ENCODE results near the gene PPP2R2D. TPM values are rescaled to one million over a fixed set of nuclear protein-coding genes. Genes with fewer than 3 reads are reported as not detected.

The PPP2R2D gene
- total and polyA plus RNA-seq, 4 experiments from 2014 or later = 25.7 to 49.2 (median 41.7) TPM

GRCh38 chr10:131998050-131998844, 97.4 kb downstream of the PPP2R2D start:
- CTCF ChIA-PET (ENCODE audit: partially characterized antibody) = no interaction called here
- Histone ChIP-seq H3K27me3 (ENCODE audit: insufficient read depth, low read length) (no peaks in the 10 kb centered on the region), H3K9me3 (ENCODE audit: control insufficient read depth in 1 of 2, low read length in 2 of 2) (no peaks in the 10 kb centered on the region)

GRCh38 chr10:131998845-131999681, 98.3 kb downstream of the PPP2R2D start:
- H3K4me1 ChIP-seq (ENCODE audit: insufficient read depth, low read length) = no peaks in the 10 kb centered on the region
- CTCF ChIA-PET (ENCODE audit: partially characterized antibody) = interaction anchor here (1.0 kb wide), 1 partner anchor 24 kb away, joined by 4 read pairs; no protein-coding TSS in a partner anchor

More at GRCh38 chr10:131998050-131998844, 97.4 kb downstream of the PPP2R2D start:
- Histone ChIP-seq H3K36me3 (ENCODE audit: insufficient read depth, low read length) (no peaks in the 10 kb centered on the region), H3K4me1 (ENCODE audit: insufficient read depth, low read length) (no peaks in the 10 kb centered on the region), H3K27ac (ENCODE audit: low read depth, low read length) (no peak overlapping the region), H3K4me3 (ENCODE audit: low read length in 2 of 2) (no peak overlapping the region)
- Mint-ChIP-seq H3K4me1 (peaks cover 0 to 7% (median 1%) of the 10 kb centered on the region in 4 donors), H3K36me3 (no peaks in the 10 kb centered on the region), H3K27me3 (peaks cover 0 to 3% of the 10 kb centered on the region in 2 donors), H3K9me3 (peaks cover 0 to 2% (median 0%) of the 10 kb centered on the region in 8 donors), H3K27ac (no peak overlapping the region), H3K4me3 (no peak overlapping the region)
- DNase-seq = no peak
- intact Hi-C loops (cut with micrococcal nuclease) = no loop called here
- POLR2A ChIA-PET (ENCODE audit: partially characterized antibody) = no interaction called here

GRCh38 chr10:132001238-132001972, 100.6 kb downstream of the PPP2R2D start:
- peak in 1 of 5 donors; percentile 14 for DNase-seq
- H3K4me3 ChIP-seq (ENCODE audit: low read length in 2 of 2) = no peak overlapping the region
- peaks cover 0 to 9% (median 0%) of the 10 kb centered on the region in 8 donors for H3K9me3 Mint-ChIP-seq
- H3K4me3 Mint-ChIP-seq = peak overlapping the region in 5 of 8 donors; percentile 14 to 62 (median 17)
- H3K36me3 Mint-ChIP-seq = no peaks in the 10 kb centered on the region
- ChIA-PET POLR2A (ENCODE audit: partially characterized antibody) (interaction anchor here (0.7 kb wide), 1 partner anchor 29 kb away, joined by 3 read pairs; no protein-coding TSS in a partner anchor), CTCF (ENCODE audit: partially characterized antibody) (interaction anchor here (1.2 to 1.9 kb wide), 2 partner anchors 21 to 115 kb away, joined by 4 to 6 read pairs; no protein-coding TSS in a partner anchor)
- H3K36me3 ChIP-seq (ENCODE audit: insufficient read depth, low read length) = no peaks in the 10 kb centered on the region
- H3K27ac ChIP-seq (ENCODE audit: low read depth, low read length) = no peak overlapping the region
- no peaks in the 10 kb centered on the region for H3K27me3 ChIP-seq (ENCODE audit: insufficient read depth, low read length)
- H3K27me3 Mint-ChIP-seq = peaks cover 0 to 3% of the 10 kb centered on the region in 2 donors
- peak overlapping the region in 1 of 7 donors; percentile 35 for H3K27ac Mint-ChIP-seq
- peaks cover 0 to 7% (median 1%) of the 10 kb centered on the region in 4 donors for H3K4me1 Mint-ChIP-seq
- no peaks in the 10 kb centered on the region for H3K9me3 ChIP-seq (ENCODE audit: control insufficient read depth in 1 of 2, low read length in 2 of 2)
- H3K4me1 ChIP-seq (ENCODE audit: insufficient read depth, low read length) = no peaks in the 10 kb centered on the region
- intact Hi-C loops (cut with micrococcal nuclease) = no loop called here

More at GRCh38 chr10:131998845-131999681, 98.3 kb downstream of the PPP2R2D start:
- Histone ChIP-seq H3K27me3 (ENCODE audit: insufficient read depth, low read length) (no peaks in the 10 kb centered on the region), H3K4me3 (ENCODE audit: low read length in 2 of 2) (no peak overlapping the region), H3K27ac (ENCODE audit: low read depth, low read length) (no peak overlapping the region), H3K9me3 (ENCODE audit: control insufficient read depth in 1 of 2, low read length in 2 of 2) (no peaks in the 10 kb centered on the region), H3K36me3 (ENCODE audit: insufficient read depth, low read length) (no peaks in the 10 kb centered on the region)
- DNase-seq = no peak
- Mint-ChIP-seq H3K27ac (no peak overlapping the region), H3K36me3 (no peaks in the 10 kb centered on the region), H3K4me3 (no peak overlapping the region), H3K9me3 (peaks cover 0 to 2% (median 0%) of the 10 kb centered on the region in 8 donors), H3K27me3 (peaks cover 0 to 3% of the 10 kb centered on the region in 2 donors), H3K4me1 (peaks cover 0 to 7% (median 1%) of the 10 kb centered on the region in 4 donors)
- POLR2A ChIA-PET (ENCODE audit: partially characterized antibody) = no interaction called here
- intact Hi-C loops (cut with micrococcal nuclease) = no loop called here

- Histone ChIP-seq H3K4me1 (ENCODE audit: insufficient read depth, low read length) (no peaks in the 10 kb centered on the region), H3K27ac (ENCODE audit: low read depth, low read length) (no peak overlapping the region), H3K27me3 (ENCODE audit: insufficient read depth, low read length) (no peaks in the 10 kb centered on the region), H3K4me3 (ENCODE audit: low read length in 2 of 2) (no peak overlapping the region), H3K36me3 (ENCODE audit: insufficient read depth, low read length) (no peaks in the 10 kb centered on the region), H3K9me3 (ENCODE audit: control insufficient read depth in 1 of 2, low read length in 2 of 2) (no peaks in the 10 kb centered on the region)
- peaks cover 0 to 9% (median 0%) of the 10 kb centered on the region in 8 donors for H3K9me3 Mint-ChIP-seq
- POLR2A ChIA-PET (ENCODE audit: partially characterized antibody) = no interaction called here
- intact Hi-C loops (cut with micrococcal nuclease) = no loop called here
- peak overlapping the region in 1 of 7 donors; percentile 35 for H3K27ac Mint-ChIP-seq
- peaks cover 3% of the 10 kb centered on the region in 2 donors for H3K27me3 Mint-ChIP-seq
- DNase-seq = no peak
- CTCF ChIA-PET (ENCODE audit: partially characterized antibody) = interaction anchor here (1.2 to 1.9 kb wide), 2 partner anchors 21 to 116 kb away, joined by 4 to 6 read pairs; no protein-coding TSS in a partner anchor
- no peaks in the 10 kb centered on the region for H3K36me3 Mint-ChIP-seq
- no peak overlapping the region for H3K4me3 Mint-ChIP-seq
- peaks cover 0 to 7% (median 1%) of the 10 kb centered on the region in 4 donors for H3K4me1 Mint-ChIP-seq
Observed at GRCh38 chr10:132002004-132002403, 101.2 kb downstream of the PPP2R2D start.

- intact Hi-C loops (cut with micrococcal nuclease) = no loop called here
- Histone ChIP-seq H3K27me3 (ENCODE audit: insufficient read depth, low read length) (no peaks in the 10 kb centered on the region), H3K4me3 (ENCODE audit: low read length in 2 of 2) (no peak overlapping the region), H3K9me3 (ENCODE audit: control insufficient read depth in 1 of 2, low read length in 2 of 2) (no peaks in the 10 kb centered on the region), H3K4me1 (ENCODE audit: insufficient read depth, low read length) (no peaks in the 10 kb centered on the region), H3K27ac (ENCODE audit: low read depth, low read length) (no peak overlapping the region), H3K36me3 (ENCODE audit: insufficient read depth, low read length) (no peaks in the 10 kb centered on the region)
- peaks cover 0 to 7% (median 1%) of the 10 kb centered on the region in 4 donors for H3K4me1 Mint-ChIP-seq
- peaks cover 0 to 9% (median 0%) of the 10 kb centered on the region in 8 donors for H3K9me3 Mint-ChIP-seq
- H3K27me3 Mint-ChIP-seq = peaks cover 5 to 10% of the 10 kb centered on the region in 2 donors
- CTCF ChIA-PET (ENCODE audit: partially characterized antibody) = interaction anchor here (0.6 kb wide), 1 partner anchor 556 kb away, joined by 3 read pairs; no protein-coding TSS in a partner anchor
- no peaks in the 10 kb centered on the region for H3K36me3 Mint-ChIP-seq
- POLR2A ChIA-PET (ENCODE audit: partially characterized antibody) = no interaction called here
- H3K27ac Mint-ChIP-seq = no peak overlapping the region
- no peak overlapping the region for H3K4me3 Mint-ChIP-seq
- no peak for DNase-seq
Observed at GRCh38 chr10:132003282-132003924, 102.6 kb downstream of the PPP2R2D start.

- Mint-ChIP-seq H3K36me3 (no peaks in the 10 kb centered on the region), H3K9me3 (peaks cover 0 to 9% (median 0%) of the 10 kb centered on the region in 8 donors), H3K4me3 (no peak overlapping the region), H3K27me3 (peaks cover 5 to 11% of the 10 kb centered on the region in 2 donors), H3K27ac (no peak overlapping the region), H3K4me1 (peaks cover 0 to 7% (median 1%) of the 10 kb centered on the region in 4 donors)
- H3K4me3 ChIP-seq (ENCODE audit: low read length in 2 of 2) = no peak overlapping the region
- no peaks in the 10 kb centered on the region for H3K27me3 ChIP-seq (ENCODE audit: insufficient read depth, low read length)
- no peaks in the 10 kb centered on the region for H3K4me1 ChIP-seq (ENCODE audit: insufficient read depth, low read length)
- no peaks in the 10 kb centered on the region for H3K9me3 ChIP-seq (ENCODE audit: control insufficient read depth in 1 of 2, low read length in 2 of 2)
- H3K36me3 ChIP-seq (ENCODE audit: insufficient read depth, low read length) = no peaks in the 10 kb centered on the region
- DNase-seq = no peak
- intact Hi-C loops (cut with micrococcal nuclease) = no loop called here
- no peak overlapping the region for H3K27ac ChIP-seq (ENCODE audit: low read depth, low read length)
- CTCF ChIA-PET (ENCODE audit: partially characterized antibody) = interaction anchor here (0.7 to 1.5 kb wide), 2 partner anchors 10 to 80 kb away, joined by 3 read pairs; no protein-coding TSS in a partner anchor
- POLR2A ChIA-PET (ENCODE audit: partially characterized antibody) = no interaction called here
Observed at GRCh38 chr10:132004052-132004451, 103.2 kb downstream of the PPP2R2D start.
